HCT116 (cell line): Measurements from ENCODE around the gene CDK5RAP1. TPM values are rescaled to one million over a fixed set of nuclear protein-coding genes. Genes with fewer than 3 reads are reported as not detected.

Experiments
- ATAC-seq: fragments of 200-7000 bp; cut with Tn5 transposase; 2 replicates; pipeline ENCODE4 v1.9.1; 2020; ENCODE audit warnings: mild to moderate bottlenecking, moderate library complexity
- BruUV-seq: library from RNA; stranded (reverse); fragments of 400-500 nt; replicated peaks from 2 replicates; lab custom pipeline; 2021; lab: Mats Ljungman, UMichigan
- CTCF ChIA-PET: fragments of 300-600 bp; sonication (Branson Sonifier 250); formaldehyde crosslinking; loops from one replicate; lab custom pipeline; 2021; ENCODE audit warnings: antibody characterized with exemption; lab: Charles Lee
- POLR2A ChIA-PET: fragments of 300-600, 350-600 bp; sonication (Branson Sonifier 250); formaldehyde crosslinking; loops from one replicate; lab custom pipeline; 2021; ENCODE audit warnings: antibody characterized with exemption; lab: Charles Lee
- RAD21 ChIA-PET, 2 experiments: fragments of 300-600 bp; sonication (Branson Sonifier 250); formaldehyde crosslinking; loops; one replicate each; lab custom pipeline; 2023; ENCODE audit warnings: low total read pairs in 2 of 2; ENCODE audit not compliant: uncharacterized antibody in 2 of 2, unreplicated experiment in 2 of 2, low non-redundant PET in 1 of 2; lab: Charles Lee
- DNase-seq: peaks from one replicate; pipeline ENCODE4 v3.0.0-alpha.2; 2010; ENCODE audit warnings: low read depth, low spot score
- H2AFZ ChIP-seq: fragments of 200-600 bp; shearing (Covaris generic), sonication (generic); 2 replicates; pipeline ENCODE4 v1.6.1; 2017; ENCODE audit warnings: low read depth, mixed run types, mixed read lengths, antibody characterized with exemption, low read length; ENCODE audit not compliant: poor library complexity, severe bottlenecking
- H3K27ac ChIP-seq: 2 replicates; pipeline ENCODE4 v1.5.1; 2012; ENCODE audit warnings: low read depth, low read length
- H3K27me3 ChIP-seq: fragments of 200-600 bp; sonication (generic); 2 replicates; pipeline ENCODE4 v1.6.1; 2016; ENCODE audit warnings: mixed run types, low read length, mixed read lengths; ENCODE audit not compliant: insufficient read depth
- H3K36me3 ChIP-seq, 2 experiments: fragments of 200-500 bp in 1 of 2; fragments of 200-600 bp in 1 of 2; sonication (Bioruptor generic) in 1 of 2; sonication (generic) in 1 of 2; 2 replicates each; pipeline versions ENCODE4 v1.5.1 to v1.6.1; 2014 to 2016; ENCODE audit warnings: low read length in 2 of 2, inconsistent platforms in 1 of 2, mixed read lengths in 1 of 2, mixed run types in 1 of 2; ENCODE audit not compliant: insufficient read depth in 2 of 2, control insufficient read depth in 1 of 2
- H3K4me1 ChIP-seq, 2 experiments: fragments of 200-600 bp in 1 of 2; sonication (generic) in 1 of 2; 2 replicates each; pipeline versions ENCODE4 v1.5.1 to v1.6.1; 2012 to 2017; ENCODE audit warnings: low read length in 2 of 2, inconsistent platforms in 1 of 2, mild to moderate bottlenecking in 1 of 2, mixed read lengths in 1 of 2, mixed run types in 1 of 2, moderate library complexity in 1 of 2; ENCODE audit not compliant: insufficient read depth in 2 of 2, control insufficient read depth in 1 of 2
- H3K4me2 ChIP-seq: fragments of 200-600 bp; sonication (generic); 2 replicates; pipeline ENCODE4 v1.6.1; 2017; ENCODE audit warnings: mixed run types, low read length, mixed read lengths
- H3K4me3 ChIP-seq, 2 experiments: fragments of 200-600 bp in 1 of 2; sonication (generic) in 1 of 2; replicated peaks in 1 of 2; 2 replicates each; pipeline ENCODE4 v1.5.1; 2011 to 2016; ENCODE audit warnings: low read length in 2 of 2, control low read depth in 1 of 2, low read depth in 1 of 2, mild to moderate bottlenecking in 1 of 2, mixed read lengths in 1 of 2, mixed run types in 1 of 2
- H3K79me2 ChIP-seq: fragments of 200-600 bp; sonication (generic); 2 replicates; pipeline ENCODE4 v1.6.1; 2017; ENCODE audit warnings: mild to moderate bottlenecking, mixed run types, low read length, moderate library complexity, mixed read lengths; ENCODE audit not compliant: insufficient read depth
- H3K9ac ChIP-seq: fragments of 200-600 bp; sonication (generic); 2 replicates; pipeline ENCODE4 v1.6.1; 2016; ENCODE audit warnings: low read length, mixed read lengths
- H3K9me2 ChIP-seq: fragments of 200-600 bp; sonication (generic), shearing (Covaris generic); 2 replicates; pipeline ENCODE4 v1.6.1; 2017; ENCODE audit warnings: mixed run types, mild to moderate bottlenecking, moderate library complexity; ENCODE audit not compliant: insufficient read depth
- H3K9me3 ChIP-seq, 2 experiments: fragments of 200-500 bp in 1 of 2; fragments of 200-600 bp in 1 of 2; sonication (Bioruptor generic) in 1 of 2; sonication (generic) in 1 of 2; 2 replicates each; pipeline ENCODE4 v1.6.1; 2014 to 2017; ENCODE audit warnings: low read length in 2 of 2, mixed read lengths in 2 of 2, inconsistent platforms in 1 of 2, low read depth in 1 of 2, mild to moderate bottlenecking in 1 of 2, mixed run types in 1 of 2, moderate library complexity in 1 of 2; ENCODE audit not compliant: control insufficient read depth in 1 of 2, insufficient read depth in 1 of 2
- H4K20me1 ChIP-seq: fragments of 200-600 bp; sonication (generic), shearing (Covaris generic); 2 replicates; pipeline ENCODE4 v1.6.1; 2017; ENCODE audit warnings: mixed run types, mild to moderate bottlenecking, moderate library complexity; ENCODE audit not compliant: insufficient read depth
- ATF3 ChIP-seq: IDR thresholded peaks from 2 replicates; pipeline ENCODE4 v1.6.1; 2012
- CBX3 ChIP-seq: IDR thresholded peaks from 2 replicates; pipeline ENCODE4 v1.6.1; 2012; ENCODE audit warnings: low read depth
- CEBPB ChIP-seq: IDR thresholded peaks from 2 replicates; pipeline ENCODE4 v1.6.1; 2012; ENCODE audit warnings: low read depth
- CTCF ChIP-seq, 3 experiments: fragments of 200-600 bp in 1 of 3; sonication (generic) in 1 of 3; IDR thresholded peaks in 2 of 3; conservative IDR thresholded peaks in 1 of 3; 2 replicates each; pipeline ENCODE4 v1.5.1; 2012 to 2017; ENCODE audit warnings: low read depth in 2 of 3, low read length in 2 of 3, antibody characterized with exemption in 1 of 3, borderline replicate concordance in 1 of 3, control low read depth in 1 of 3, mild to moderate bottlenecking in 1 of 3, mixed read lengths in 1 of 3, mixed run types in 1 of 3, moderate library complexity in 1 of 3; ENCODE audit not compliant: insufficient read depth in 1 of 3
- ELF1 ChIP-seq: IDR thresholded peaks from 2 replicates; pipeline ENCODE4 v1.6.1; 2012; ENCODE audit warnings: low read depth, borderline replicate concordance
- EZH2 ChIP-seq: fragments of 200-600 bp; sonication (generic); IDR thresholded peaks from 2 replicates; pipeline ENCODE4 v1.6.1; 2017; ENCODE audit warnings: antibody characterized with exemption, mixed run types
- FOSL1 ChIP-seq: IDR thresholded peaks from 2 replicates; pipeline ENCODE4 v1.6.1; 2012; ENCODE audit warnings: low read depth
- MAX ChIP-seq: IDR thresholded peaks from 2 replicates; pipeline ENCODE4 v1.6.1; 2012
- POLR2A ChIP-seq: IDR thresholded peaks from 2 replicates; pipeline ENCODE4 v1.7.0; 2011; ENCODE audit warnings: borderline replicate concordance; ENCODE audit not compliant: insufficient read depth, insufficient read length; ENCODE audit errors: extremely low read depth
- POLR2AphosphoS5 ChIP-seq: IDR thresholded peaks from 2 replicates; pipeline ENCODE4 v1.6.1; 2011; ENCODE audit warnings: mild to moderate bottlenecking, low read depth, low read length, moderate library complexity
- REST ChIP-seq: IDR thresholded peaks from 2 replicates; pipeline ENCODE4 v1.6.1; 2012; ENCODE audit warnings: low read depth
- SIN3A ChIP-seq: IDR thresholded peaks from 2 replicates; pipeline ENCODE4 v1.6.1; 2012; ENCODE audit warnings: low read depth
- SP1 ChIP-seq: IDR thresholded peaks from 2 replicates; pipeline ENCODE4 v1.6.1; 2012; ENCODE audit warnings: low read depth
- SRF ChIP-seq: IDR thresholded peaks from 2 replicates; pipeline ENCODE4 v1.6.1; 2012; ENCODE audit warnings: low read depth
- TCF7L2 ChIP-seq: IDR thresholded peaks from 2 replicates; pipeline ENCODE4 v1.7.0; 2011; ENCODE audit warnings: borderline replicate concordance, inconsistent platforms; ENCODE audit not compliant: insufficient read depth, insufficient read length; ENCODE audit errors: extremely low read depth
- YY1 ChIP-seq: IDR thresholded peaks from 2 replicates; pipeline ENCODE4 v1.6.1; 2011; ENCODE audit warnings: low read length, low read depth, moderate library complexity, mild to moderate bottlenecking; ENCODE audit not compliant: insufficient replicate concordance; ENCODE audit errors: extremely low read depth
- ZBTB33 ChIP-seq: IDR thresholded peaks from 2 replicates; pipeline ENCODE4 v1.6.1; 2011; ENCODE audit warnings: mild to moderate bottlenecking, low read length, moderate library complexity; ENCODE audit not compliant: insufficient replicate concordance; ENCODE audit errors: extremely low read depth
- ZFX ChIP-seq: fragments of 450-650 bp; IDR thresholded peaks from 2 replicates; pipeline ENCODE4 v1.6.1; 2017
- ZNF274 ChIP-seq: fragments of 200-500 bp; sonication (Bioruptor generic); IDR thresholded peaks from 2 replicates; pipeline ENCODE4 v1.6.1; 2014; ENCODE audit warnings: mild to moderate bottlenecking, low read depth, low read length, inconsistent platforms
- intact Hi-C: fragments of 100-400 bp; cut with micrococcal nuclease; formaldehyde crosslinking; loops from 2 replicates; pipeline ENCODE4 v1.10.0; 2022
- total RNA-seq: library from RNA; stranded (reverse); gene quantifications from one replicate; pipeline ENCODE4 v1.2.1, GENCODE V29; 2021; ENCODE audit not compliant: unreplicated experiment

CDK5RAP1 gene
- total RNA-seq, 1 experiment from 2014 or later = 41.4 TPM

GRCh38 chr20:33442136-33443005 lies 41.1 kb upstream of the CDK5RAP1 start:
- no peaks in the 10 kb centered on the region for H3K9me3 ChIP-seq
- no peaks in the 10 kb centered on the region for H4K20me1 ChIP-seq
- intact Hi-C loops = no loop called here
- DNase-seq = no peak
- H3K79me2 ChIP-seq = no peaks in the 10 kb centered on the region
- peak overlapping the region; percentile 85 for H3K4me2 ChIP-seq
- H2AFZ ChIP-seq = peak overlapping the region; percentile 35
- no peak for ATAC-seq
- no peaks in the 10 kb centered on the region for H3K9me2 ChIP-seq
- ChIA-PET POLR2A (interaction anchor here (1.7 kb wide), 1 partner anchor 41 kb away, joined by 5 read pairs; the partner anchor contains the start of gene CDK5RAP1), RAD21 (no interaction called here), CTCF (no interaction called here)
- H3K4me3 ChIP-seq = peak overlapping the region; percentile 57 to 69
- no TSS peak for BruUV-seq
- no peaks in the 10 kb centered on the region for H3K27me3 ChIP-seq
- H3K9ac ChIP-seq = peak overlapping the region; percentile 67
- H3K4me1 ChIP-seq = peaks cover 12 to 22% of the 10 kb centered on the region in 2 experiments
- H3K36me3 ChIP-seq = no peaks in the 10 kb centered on the region
- H3K27ac ChIP-seq = no peak overlapping the region; the same call in 1 of the 2 replicates
- TF ChIP-seq EZH2 = no peak
- no peak for TF ChIP-seq ZBTB33
- TF ChIP-seq ELF1 = no peak
- TF ChIP-seq CBX3 = no peak
- no peak for TF ChIP-seq SP1
- TF ChIP-seq CTCF (IDR thresholded peaks at IDR 0.05 in 2 of 3, conservative IDR thresholded peaks at IDR 0.05 in 1 of 3; ENCODE audit: borderline replicate concordance in 1 of 3, insufficient read depth in 1 of 3, low read depth in 2 of 3, low read length in 2 of 3) = no peak
- TF ChIP-seq SRF = no peak
- TF ChIP-seq FOSL1 = no peak
- TF ChIP-seq ZNF274 = no peak
- TF ChIP-seq TCF7L2 = no peak
- no peak for TF ChIP-seq YY1
- TF ChIP-seq CEBPB = no peak
- TF ChIP-seq ATF3 = no peak
- TF ChIP-seq MAX = no peak
- TF ChIP-seq SIN3A = no peak
- no peak for TF ChIP-seq ZFX
- no peak for TF ChIP-seq POLR2AphosphoS5
- TF ChIP-seq POLR2A = no peak
- TF ChIP-seq REST = no peak
